Left renal cortex interstitium (tissue), 4 donors: Measurements from ENCODE around the gene GK. TPM values are rescaled to one million over a fixed set of nuclear protein-coding genes. Genes with fewer than 3 reads are reported as not detected.
"Not testable (repeated sequence)": the region's sequence is repeated elsewhere in the genome, so short reads cannot be mapped to it uniquely, and the experiment has no call there.

ENCODE experiments used
- DNase-seq, 4 donors: peaks; one replicate each; pipeline ENCODE4 v3.0.0-alpha.2; 2013; ENCODE audit warnings: low read depth in 4 of 4, low spot score in 2 of 4, missing footprints in 1 of 4
- polyA plus RNA-seq, 4 donors: library from polyadenylated mRNA; unstranded; fragments of 120-200 nt; gene quantifications; one replicate each; pipeline ENCODE4 v1.2.1, GENCODE V29; 2013; ENCODE audit not compliant: insufficient read length in 4 of 4

Gene GK
- polyA plus RNA-seq, 4 donors, result 75.1 to 146 (median 96.8) TPM

- DNase-seq, result peak; percentile 39 to 78 (median 63)
Observed at GRCh38 chrX:30652527-30653414, 452 bp upstream of the GK start.

GRCh38 chrX:30654386-30654785 lies 1.2 kb downstream of the GK start:
- not testable (repeated sequence) for DNase-seq

- DNase-seq, result no peak
Observed at GRCh38 chrX:30654989-30655607, 1.9 kb downstream of the GK start.

- no peak for DNase-seq
Observed at GRCh38 chrX:30655991-30656390, 2.8 kb downstream of the GK start.

- no peak for DNase-seq
Observed at GRCh38 chrX:30657196-30658161, 4.3 kb downstream of the GK start.

- DNase-seq, result no peak
Observed at GRCh38 chrX:30659421-30659820, 6.2 kb downstream of the GK start.

- DNase-seq, result no peak
Observed at GRCh38 chrX:30661228-30661627, 8.0 kb downstream of the GK start.

GRCh38 chrX:30663322-30663721 lies 10.1 kb downstream of the GK start:
- DNase-seq, result no peak

GRCh38 chrX:30665471-30665870 lies 12.2 kb downstream of the GK start:
- DNase-seq, result no peak

GRCh38 chrX:30666094-30666493 lies 12.9 kb downstream of the GK start:
- no peak for DNase-seq

GRCh38 chrX:30668581-30668980 lies 15.4 kb downstream of the GK start:
- DNase-seq, result no peak

- not testable (repeated sequence) for DNase-seq
Observed at GRCh38 chrX:30671189-30671588, 18.0 kb downstream of the GK start.

GRCh38 chrX:30673127-30673796 lies 20.0 kb downstream of the GK start:
- DNase-seq, result no peak

GRCh38 chrX:30673884-30674598 lies 20.8 kb downstream of the GK start:
- no peak for DNase-seq

- no peak for DNase-seq
Observed at GRCh38 chrX:30674799-30675198, 21.6 kb downstream of the GK start.

GRCh38 chrX:30679369-30679768 lies 26.1 kb downstream of the GK start:
- no peak for DNase-seq

GRCh38 chrX:30680618-30681017 lies 27.4 kb downstream of the GK start:
- DNase-seq, result no peak

GRCh38 chrX:30688641-30689040 lies 35.4 kb downstream of the GK start:
- no peak for DNase-seq

GRCh38 chrX:30689116-30689515 lies 35.9 kb downstream of the GK start:
- DNase-seq, result no peak

GRCh38 chrX:30690330-30690729 lies 37.1 kb downstream of the GK start:
- no peak for DNase-seq
